Body of pancreas (tissue), 4 donors: Measurements from ENCODE around the gene FAM76B.

ENCODE experiments used
- CTCF ChIP-seq, 7 experiments: fragments of 450-650 bp in 4 of 7; fragments of 200-600 bp in 3 of 7; sonication (generic) in 3 of 7; IDR thresholded peaks; one replicate each; pipeline ENCODE4 v1.5.1; 2016 to 2019; ENCODE audit warnings: antibody characterized with exemption in 7 of 7
- POLR2A ChIP-seq, 3 donors: fragments of 450-650 bp; IDR thresholded peaks; one replicate each; pipeline ENCODE4 v1.6.1; 2016; ENCODE audit warnings: antibody characterized with exemption in 3 of 3, mild to moderate bottlenecking in 2 of 3

GRCh38 chr11:95829580-95830259 is 40.1 kb upstream of the FAM76B start:
- TF ChIP-seq POLR2A (IDR thresholded peaks at IDR 0.05) (no peak), CTCF (IDR thresholded peaks at IDR 0.05) (no peak)
